Measurements from ENCODE around the gene SHPK.

Gene SHPK

DNA sequence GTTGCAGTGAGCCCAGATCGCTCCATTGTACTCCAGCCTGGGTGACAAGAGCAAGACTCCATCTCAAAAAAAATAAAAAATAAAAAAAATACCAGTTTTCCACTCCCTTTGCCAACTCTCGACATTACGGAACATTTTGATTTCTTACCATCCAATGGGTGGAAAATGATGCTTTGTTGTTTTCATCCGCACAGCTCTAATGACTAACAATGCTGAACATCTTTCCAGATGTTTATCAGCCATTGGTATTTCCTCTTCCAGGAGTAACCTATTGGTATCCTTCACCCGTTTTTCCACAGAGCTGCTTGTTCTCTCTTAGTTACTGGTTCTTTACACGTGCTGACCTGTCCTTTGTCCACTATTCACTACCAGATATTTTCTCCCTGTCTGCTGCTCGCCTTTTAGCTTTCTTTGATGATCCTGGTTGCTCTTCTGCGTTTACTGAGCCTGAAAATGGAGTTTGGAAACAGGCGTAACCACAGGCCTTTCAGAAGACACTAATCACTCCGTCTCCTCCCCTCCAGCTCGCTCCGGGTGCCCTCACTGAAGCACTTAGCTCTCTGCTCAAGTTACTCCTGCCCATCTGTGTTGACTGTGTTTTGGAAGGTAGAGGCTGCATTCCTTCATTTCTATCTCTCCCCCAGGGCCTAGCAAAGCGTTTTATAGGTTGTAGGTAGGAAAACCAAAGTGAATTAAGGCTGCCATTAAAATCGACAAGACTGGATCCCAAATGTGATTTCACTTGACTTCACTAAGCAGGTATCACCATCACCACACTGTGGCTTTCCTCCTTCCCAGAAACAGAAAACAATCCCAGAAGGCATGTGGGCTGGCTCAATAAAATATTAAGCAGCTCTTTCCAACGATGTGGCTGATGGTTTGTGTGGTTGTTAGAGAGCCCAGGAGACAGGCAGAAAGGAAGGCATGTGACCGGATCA lies 8.9 kb downstream of the SHPK start:
- peak in 1 of 3 experiments; percentile 50 for DNase-seq

DNA sequence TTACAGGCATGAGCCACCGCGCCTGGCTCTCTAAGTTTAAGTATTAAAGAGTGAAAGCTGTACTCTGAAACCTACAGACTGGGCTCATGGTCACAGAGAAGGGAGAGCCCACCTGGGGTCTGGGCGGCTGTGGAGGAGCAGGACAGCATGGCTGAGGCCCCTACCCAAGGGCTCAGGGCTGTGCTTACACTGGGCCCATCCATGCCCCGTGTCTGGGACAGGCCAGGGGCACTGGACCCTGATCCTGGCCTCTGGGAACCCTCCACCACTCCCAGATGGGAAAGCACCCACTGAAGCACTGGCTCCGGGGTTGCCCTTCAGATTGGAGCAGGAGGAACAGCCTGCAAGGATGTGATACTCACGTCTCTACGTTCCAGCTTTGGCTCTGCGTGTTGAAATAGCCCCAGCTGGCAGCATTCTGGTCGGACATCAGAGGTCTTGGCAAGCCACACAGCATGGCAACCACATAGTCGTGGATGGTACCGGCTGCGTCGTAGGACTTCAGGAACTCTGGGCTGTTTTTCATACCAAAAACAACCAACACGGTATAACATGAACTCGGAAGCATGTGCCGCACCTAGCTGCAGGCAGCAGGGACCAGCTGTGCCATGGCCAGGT lies 13.0 kb downstream of the SHPK start:
- no peak for DNase-seq

DNA sequence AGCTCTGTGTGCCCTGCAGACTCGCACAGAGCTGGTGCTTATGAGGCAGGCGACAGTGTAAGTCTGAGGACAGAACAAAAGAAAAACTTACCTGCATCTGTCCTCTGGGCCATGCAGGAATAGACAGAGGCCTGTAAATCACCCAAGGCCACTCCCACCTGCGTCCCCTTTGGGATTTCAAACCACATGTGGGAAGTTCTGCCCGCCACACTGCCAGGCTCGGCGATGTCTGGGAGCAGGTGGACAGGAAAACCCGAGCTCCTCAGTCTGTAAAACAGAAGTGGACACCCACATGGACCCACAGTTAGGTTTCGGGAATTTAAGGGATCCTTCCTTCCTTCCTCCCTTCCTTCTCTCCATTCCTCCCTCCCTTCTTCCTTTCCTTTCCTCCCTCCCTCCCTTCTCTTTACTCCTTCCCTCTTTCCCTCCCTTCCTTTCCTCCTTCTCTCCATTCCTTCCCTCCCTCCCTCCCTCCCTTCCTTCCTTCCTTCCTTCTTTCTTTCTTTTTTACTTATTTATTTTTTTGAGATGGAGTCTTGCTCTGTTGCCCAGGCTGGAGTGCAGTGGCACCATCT lies 14.8 kb downstream of the SHPK start:
- DNase-seq, result no peak

DNA sequence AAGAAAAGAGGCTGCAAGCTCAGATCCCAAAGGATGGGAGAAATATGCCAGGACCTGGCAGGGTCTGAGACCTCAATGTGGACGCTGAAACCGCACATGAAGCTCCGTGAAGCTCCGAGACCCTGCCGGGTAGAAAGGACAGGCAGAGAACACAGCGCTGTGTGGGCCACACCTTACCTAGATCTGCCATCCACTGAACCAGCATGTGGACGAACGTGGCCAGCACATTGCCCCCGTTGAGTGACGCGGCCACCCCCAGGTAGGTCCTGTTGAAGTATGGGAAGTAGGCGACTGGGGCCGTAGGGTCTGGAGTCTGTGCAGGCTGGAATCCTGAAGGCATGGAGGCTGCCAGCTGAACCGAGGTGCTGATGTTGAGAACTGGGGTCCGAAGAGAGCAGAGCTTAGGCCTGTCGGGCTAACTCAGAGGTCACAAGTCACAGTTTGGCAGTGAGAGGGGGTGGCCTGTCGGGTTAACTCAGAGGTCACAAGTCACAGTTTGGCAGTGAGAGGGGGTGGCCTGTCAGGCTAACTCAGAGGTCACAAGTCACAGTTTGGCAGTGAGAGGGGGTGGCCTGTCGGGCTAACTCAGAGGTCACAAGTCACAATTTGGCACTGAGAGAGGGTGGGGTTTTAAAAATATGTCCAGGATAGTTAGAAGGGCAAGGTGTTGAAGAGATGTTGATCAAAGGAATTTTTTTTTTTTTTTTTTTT lies 20.7 kb downstream of the SHPK start:
- DNase-seq, result no peak

DNA sequence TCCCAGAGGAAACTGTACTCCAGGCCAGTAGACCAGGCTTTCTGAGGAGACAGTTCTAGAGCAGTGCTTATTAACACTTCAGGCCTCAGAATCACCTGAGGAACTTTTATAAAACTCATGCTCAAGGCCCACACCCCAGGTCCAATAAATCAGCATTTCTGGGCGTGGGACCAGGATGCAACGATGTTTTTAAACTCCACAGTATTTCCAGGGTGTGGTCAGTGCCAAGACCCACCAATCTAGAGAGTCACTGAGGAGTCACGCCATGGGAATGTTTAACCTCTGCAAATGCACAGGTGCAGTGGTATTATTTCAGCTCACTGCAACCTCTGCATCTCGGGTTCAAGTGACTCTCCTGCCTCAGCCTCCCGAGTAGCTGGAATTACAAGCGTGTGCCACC lies 22.9 kb downstream of the SHPK start:
- no peak for DNase-seq

DNA sequence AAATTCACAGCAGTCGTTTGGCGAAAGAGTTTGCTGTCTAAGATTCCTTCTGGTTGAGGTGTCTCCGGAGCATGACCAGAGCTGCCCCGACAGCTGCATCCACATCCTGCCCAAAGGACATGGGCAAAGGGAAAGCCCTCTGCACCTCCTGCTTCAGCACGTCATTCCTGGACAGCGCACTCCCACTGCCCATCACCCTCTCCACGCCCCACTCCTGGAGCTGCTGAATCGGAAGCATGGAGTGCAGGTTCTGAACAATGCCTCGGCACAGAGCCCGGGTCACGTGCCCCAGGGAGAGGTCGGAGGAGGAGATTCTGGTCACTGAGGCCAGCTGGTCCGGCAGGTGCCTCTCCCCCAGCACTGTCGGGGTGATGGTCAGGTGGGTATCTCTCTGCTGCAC lies 25.5 kb downstream of the SHPK start:
- no peak for DNase-seq

DNA sequence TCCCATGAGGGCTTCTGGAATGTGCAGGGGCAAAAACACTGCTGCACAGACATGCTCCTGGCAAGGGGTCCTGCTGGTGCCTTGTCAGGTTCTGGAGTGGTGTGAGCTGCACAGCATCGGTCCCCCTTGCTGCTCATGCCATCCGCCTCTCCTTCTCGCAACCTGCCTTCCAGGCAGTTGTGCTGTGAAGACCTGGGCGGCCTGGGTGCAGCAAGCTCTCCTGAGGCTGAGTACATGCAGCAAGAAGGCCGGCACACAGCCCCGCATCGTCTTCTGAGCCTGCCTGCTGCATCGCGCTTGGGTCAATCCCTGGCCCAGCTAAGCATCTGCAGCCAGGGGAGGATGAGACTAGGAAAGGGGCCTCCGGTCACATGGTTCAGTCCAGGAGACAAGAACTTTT lies 26.4 kb downstream of the SHPK start:
- DNase-seq, result no peak

DNA sequence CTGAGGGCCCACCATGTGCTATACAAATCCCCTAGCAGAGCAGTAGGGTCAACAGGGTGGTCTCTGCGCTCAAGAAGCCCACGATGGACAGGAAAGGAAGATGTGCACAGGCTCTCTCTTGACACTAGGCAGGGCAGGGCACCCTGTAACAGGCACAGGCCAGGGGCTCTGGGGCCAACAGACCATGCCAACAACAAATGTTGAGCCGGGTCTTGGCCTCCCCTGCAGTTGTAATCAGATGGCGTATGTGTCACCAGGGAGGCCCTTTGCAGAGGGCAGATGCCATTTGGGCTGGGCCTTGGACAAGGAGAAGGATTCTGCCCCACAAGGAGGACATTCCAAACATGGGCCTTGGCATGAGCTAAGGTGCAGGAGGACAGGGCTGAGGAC lies 32.2 kb downstream of the SHPK start:
- DNase-seq, result no peak

DNA sequence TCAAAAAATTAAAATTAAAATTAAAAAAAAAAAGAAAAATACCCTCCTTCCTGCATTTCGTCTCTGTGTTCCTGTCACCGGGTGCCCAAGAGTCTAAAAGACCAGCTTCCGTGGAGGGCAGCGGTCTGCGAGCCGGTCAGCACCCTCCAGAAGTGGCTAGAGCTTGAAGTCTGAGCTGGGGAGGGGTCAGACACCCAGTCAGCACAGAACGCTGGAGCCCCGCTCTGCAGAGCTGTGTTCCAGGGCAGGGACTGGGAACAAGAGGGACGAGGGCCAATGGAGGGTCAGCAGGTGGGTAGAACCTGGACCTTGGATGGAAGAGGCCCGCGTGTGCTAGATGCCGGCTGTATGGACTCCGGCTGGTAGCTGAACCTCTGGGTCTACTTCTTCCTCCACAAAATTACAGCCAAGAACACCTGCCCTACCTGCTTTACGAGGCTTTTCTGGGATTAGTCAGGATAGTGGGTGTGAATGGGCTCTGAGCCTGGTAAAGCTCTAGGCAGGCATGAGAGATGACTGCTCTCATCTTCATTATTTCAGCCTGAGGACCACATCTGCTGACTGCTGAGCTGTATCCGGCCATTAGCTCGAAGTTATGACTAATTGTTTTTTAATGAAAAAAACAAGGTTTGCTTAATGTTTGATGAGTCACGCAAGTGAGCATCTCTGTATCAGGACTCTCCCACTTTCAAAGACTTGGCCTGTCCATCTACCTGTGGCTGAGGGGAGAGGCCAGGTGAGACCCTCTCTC lies 32.8 kb downstream of the SHPK start:
- DNase-seq, result no peak

DNA sequence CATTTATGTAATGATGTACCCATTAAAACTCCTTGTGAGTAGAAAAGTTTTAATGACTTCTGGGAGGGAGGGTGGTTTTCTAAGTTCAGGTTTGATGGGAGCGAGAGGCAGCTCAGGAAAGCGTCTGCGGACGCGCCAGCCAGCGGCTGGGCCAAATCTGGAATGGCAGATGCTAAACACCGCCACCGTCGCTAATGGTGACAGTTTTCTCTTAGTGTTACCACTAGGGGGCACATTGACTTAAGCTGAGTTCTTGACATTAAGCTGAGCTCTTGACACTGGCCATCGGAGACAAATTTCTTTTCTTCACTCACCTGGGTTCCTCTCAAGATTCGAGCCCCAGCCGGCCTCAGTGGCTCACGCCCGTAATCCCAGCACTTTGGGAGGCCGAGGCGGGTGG lies 33.6 kb downstream of the SHPK start:
- DNase-seq, result peak; percentile 3 to 73 (median 22)

DNA sequence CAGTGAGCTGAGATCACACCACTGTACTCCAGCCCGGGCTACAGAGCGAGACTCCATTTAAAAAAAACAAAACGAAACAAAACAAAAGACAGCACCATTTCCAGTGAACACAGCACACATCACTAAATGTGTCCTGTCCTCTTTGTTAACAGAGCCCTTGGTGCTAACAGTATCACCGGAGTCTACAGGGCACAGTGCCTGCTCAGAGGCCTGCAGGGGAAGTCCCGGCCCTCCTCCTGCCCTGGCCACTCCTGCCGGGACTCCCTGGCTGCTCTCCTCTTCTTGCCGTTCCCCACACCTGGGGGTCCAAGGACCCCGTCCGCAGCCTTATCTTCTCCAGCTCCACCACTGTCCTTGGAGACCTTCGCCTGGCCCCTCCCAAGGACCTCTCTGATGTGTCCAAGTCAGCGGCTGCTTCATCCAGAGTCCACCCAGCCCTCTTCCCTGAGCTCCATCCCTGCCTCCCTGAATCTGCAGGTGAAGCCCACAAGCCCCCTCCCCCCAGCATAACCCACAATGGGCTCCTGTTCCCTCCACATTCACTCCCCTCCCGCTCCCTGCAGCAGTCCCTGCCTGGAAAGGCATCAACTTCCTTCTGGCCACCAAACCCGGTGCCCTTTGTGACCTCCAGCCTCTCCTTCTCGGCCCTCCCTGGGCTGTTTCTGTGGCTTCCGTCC lies 35.4 kb downstream of the SHPK start:
- no peak for DNase-seq

DNA sequence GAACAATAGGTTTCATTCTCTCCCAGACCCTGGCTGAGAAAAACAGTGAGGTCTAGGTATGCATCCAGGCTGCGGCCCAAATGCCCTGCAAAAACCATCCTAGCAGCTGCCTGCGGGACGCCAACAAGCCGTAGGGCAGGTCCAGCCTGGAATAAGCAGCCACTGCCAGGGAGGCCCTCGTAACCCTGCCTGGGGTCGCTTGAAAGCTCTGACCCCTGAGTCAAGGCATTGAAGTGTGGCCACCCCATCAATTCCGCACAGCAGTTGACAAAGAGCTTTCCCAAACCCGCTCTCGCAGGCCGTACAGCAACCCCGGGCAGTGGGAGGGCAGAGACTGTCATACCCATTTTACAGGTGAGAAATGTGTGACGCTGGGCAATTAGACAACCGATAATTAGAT lies 38.0 kb downstream of the SHPK start:
- DNase-seq, result no peak

DNA sequence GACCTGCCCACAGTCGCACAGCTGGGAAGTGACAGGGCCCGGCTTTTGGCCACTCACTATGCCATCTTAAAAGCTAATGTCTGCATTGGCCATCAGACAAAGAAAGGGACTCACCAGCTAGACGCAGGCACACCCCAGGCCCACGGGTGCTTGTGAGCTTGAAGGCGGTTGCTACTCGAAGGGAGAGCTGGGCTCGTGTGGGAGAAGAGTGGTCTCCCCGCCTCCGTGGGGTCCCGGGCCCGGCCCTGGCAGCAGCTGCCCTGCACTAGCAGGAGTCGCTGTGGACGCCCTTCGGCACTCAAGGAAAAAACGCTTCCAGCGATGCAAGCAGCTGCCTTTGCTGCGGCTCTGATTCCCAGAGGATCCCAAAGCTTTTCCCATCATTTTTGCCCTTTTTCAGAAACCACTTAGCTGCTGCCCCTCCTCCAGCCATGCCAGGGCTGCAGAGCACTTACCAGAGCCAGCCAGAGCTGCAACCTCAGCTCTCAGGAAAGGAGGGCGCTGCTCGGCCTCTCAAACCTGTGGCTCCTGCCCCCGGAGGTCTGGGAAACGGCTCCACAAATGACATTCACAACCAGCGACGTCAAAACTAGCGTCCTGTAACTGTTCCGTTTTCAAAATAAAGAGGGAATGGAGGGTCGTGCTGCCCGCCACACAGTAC lies 39.1 kb downstream of the SHPK start:
- DNase-seq, result no peak

DNA sequence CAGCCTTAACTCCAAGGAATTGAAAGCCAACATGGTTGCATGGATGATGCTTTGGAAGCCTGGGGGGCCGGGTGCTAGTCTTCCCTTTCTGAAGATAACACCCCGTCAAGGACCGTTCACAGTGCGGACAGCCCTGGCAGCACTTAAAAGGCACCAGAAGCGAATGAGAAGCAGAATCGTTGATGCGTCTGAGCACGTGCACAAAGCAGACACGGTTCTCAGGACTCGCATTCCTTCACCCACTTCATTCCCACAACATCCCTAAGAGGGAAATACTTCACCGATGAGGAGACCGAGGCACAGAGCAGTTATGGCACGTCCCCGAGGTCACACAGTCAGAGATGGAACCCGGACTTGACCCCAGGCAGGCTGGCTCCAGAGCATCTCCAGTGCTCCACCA lies 41.1 kb downstream of the SHPK start:
- no peak for DNase-seq

DNA sequence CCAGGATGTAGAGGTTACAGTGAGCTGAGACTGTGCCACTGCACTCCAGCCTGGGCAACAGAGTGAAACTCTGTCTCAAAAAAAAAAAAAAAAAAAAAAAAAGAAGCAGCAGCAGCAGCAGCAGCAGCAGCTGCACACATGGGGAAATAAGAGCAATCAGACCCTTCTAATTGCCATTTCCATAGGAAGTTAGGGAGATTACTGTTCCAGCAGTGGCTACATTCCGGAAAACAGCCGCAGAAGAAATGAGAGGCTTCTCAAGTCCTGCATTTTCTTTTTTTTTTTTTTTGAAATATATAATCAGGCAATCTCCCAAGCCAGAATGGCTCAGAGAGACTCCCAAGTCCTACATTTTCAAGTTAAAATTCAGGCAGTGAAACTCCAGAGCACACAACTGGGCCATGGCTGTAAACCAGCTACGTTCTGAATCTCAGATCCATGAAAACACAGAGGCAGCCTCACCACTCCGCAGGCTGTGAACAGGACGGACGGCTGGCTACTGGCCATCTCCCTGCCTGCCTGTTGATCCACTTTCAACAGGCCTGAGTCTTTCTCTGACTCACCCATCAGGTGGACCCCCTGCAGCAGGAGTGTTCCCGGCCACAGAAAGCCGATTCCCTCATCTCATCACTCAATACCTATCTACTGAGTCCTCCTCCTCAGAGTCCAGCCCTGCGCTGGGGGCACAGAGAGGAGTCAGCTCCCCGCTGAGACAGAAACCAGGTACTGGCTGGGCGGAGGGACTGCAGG lies 41.8 kb downstream of the SHPK start:
- DNase-seq, result no peak

DNA sequence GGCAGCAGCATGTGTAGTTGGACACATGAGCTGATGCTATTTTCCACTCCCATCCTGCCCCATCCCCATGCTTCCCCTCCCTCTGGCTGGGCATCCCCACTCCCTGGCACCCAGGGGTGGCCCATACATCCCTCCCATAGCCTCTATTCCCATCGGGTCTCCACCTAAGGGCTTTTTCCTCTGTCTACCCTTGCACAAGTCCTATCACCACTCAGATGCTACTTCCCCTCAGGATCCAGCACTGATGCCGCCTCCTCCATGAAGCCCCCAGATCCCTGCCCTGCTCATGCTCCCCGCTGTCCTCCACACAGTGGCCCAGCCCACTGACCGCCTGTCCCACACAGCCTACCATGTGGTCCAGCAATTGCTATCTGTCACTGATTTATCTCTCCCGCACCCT lies 42.7 kb downstream of the SHPK start:
- no peak for DNase-seq

DNA sequence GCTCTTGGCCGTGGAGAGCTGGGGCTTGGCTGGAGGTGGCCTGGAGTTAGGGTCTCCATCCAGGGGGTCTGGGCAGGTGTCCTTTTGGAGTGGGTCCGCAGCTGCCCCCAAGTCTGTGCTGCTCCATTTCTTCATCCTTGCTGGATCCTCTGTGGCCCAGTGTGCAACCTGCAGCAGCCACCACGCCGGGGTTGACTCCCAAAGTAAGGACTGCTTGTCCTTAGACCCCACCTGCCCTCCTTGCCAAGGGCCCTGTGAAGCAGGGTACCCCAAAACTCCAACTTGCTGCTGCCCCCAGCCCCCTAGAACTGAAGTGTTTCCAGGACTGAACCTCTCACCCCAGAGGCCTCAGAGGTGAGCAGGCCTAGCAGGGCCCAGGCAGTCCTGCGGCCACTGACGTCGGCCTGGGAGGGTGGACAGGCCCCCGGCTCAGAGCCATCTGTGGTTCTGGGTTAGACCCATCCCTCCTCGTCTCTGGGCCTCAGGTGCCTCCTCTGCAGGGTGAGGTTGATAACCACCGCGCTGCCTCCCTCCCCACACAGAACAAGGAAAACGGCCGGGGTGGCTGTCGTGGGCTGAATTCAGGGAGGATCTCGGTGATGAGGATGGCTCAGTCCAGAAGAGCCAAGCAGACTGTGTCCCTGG lies 43.7 kb downstream of the SHPK start:
- DNase-seq, result no peak

DNA sequence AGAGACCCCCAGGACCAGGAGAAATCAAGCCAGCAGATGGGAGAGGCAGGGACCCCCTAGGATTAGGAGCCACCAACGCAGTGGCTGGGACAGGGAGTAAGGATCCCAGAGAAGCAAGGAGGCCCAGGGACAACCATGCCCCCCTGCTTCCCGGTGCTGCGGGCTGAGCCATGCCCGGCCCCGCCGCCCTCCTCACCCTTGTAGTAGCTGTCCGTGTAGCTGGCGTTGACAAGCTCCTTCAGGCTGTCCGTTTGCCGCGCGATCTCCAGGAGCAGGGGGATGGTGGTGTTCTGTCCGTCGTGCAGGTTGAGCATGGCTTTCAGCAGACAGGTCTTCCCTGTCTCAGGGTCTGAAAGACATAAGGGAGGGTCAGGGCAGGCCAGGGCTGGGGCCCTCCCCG lies 45.3 kb downstream of the SHPK start:
- DNase-seq, result no peak

DNA sequence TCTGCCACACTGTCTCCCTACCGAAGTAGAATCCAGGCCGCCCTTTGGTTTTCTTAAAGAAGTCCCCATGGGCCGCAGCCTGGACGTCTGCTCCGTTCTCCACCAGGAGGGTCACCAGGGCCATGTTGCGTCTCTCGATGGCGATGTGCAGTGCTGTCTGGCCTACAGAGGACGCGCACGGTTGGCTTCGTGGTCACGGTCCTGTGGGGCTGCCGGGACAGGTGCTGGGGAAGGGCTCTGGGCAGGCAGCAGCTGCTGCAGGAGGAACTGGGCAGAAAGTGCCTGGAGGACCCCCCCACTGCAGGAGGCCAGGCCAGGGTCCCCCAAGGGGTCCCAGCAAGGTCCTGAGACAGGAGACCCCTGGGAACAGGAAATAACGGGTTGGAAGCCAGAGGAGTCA lies 45.8 kb downstream of the SHPK start:
- DNase-seq, result peak in 1 of 3 experiments; percentile 28

DNA sequence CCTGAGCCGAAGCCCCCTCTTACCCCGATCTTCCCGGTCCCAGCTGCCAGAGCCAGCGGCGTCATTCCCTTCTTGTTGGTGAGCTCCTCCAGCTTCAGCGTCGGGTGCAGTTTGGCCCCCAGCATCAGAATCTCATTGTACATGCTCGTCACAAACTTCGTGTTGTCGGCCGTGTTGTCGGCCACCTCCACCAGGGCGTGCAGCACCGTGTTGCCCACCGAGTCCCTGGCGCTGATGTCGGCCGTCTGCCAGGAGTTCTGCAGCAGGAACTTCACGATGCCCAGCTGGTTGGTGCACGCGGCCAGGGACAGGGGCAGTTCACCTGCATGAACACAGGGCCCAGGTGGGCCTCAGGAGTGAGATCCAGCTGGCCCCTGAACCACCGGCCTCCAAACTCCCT lies 46.3 kb downstream of the SHPK start:
- DNase-seq, result no peak

All from NCI-H1417 (cell line).